GM23338 (cell line): ENCODE data around the gene MCM3AP.

Experiments used
- CREB1 ChIP-seq: fragments of 250-450 bp; sonication (Bioruptor Pico); IDR thresholded peaks from 2 replicates; pipeline ENCODE4 v1.5.0; 2020; ENCODE audit warnings: low read depth, mild to moderate bottlenecking, moderate library complexity
- EZH2 ChIP-seq: fragments of 200-600 bp; sonication (generic); IDR thresholded peaks from one replicate; pipeline ENCODE4 v1.8.0; 2017; ENCODE audit warnings: antibody characterized with exemption, mild to moderate bottlenecking, low read depth; ENCODE audit not compliant: unreplicated experiment
- EZH2phosphoT487 ChIP-seq: fragments of 200-600 bp; sonication (generic); IDR thresholded peaks from one replicate; pipeline ENCODE4 v1.8.1; 2018; ENCODE audit warnings: antibody characterized with exemption; ENCODE audit not compliant: unreplicated experiment
- JUNB ChIP-seq: IDR thresholded peaks from one replicate; pipeline ENCODE4 v1.6.1; 2016; ENCODE audit warnings: antibody characterized with exemption; ENCODE audit not compliant: unreplicated experiment
- NANOG ChIP-seq: IDR thresholded peaks from 2 replicates; pipeline ENCODE4 v1.6.1; 2016; ENCODE audit warnings: antibody characterized with exemption, borderline replicate concordance
- POLR2AphosphoS5 ChIP-seq: IDR thresholded peaks from 2 replicates; pipeline ENCODE4 v1.6.1; 2016; ENCODE audit warnings: antibody characterized with exemption, low read depth
- STAT1 ChIP-seq: IDR thresholded peaks from one replicate; pipeline ENCODE4 v1.6.1; 2016; ENCODE audit warnings: antibody characterized with exemption; ENCODE audit not compliant: unreplicated experiment
- ZNF114 ChIP-seq: fragments of 250-450 bp; sonication (Bioruptor Pico); IDR thresholded peaks from 2 replicates; pipeline ENCODE4 v1.5.0; 2020; ENCODE audit warnings: mild to moderate bottlenecking, moderate library complexity
- ZNF331 ChIP-seq: fragments of 250-450 bp; sonication (Bioruptor Pico); IDR thresholded peaks from 2 replicates; pipeline ENCODE4 v1.5.0; 2020; ENCODE audit warnings: low read depth, mild to moderate bottlenecking, moderate library complexity
- TF ChIP-seq, protein P1 (sequence below), 2 experiments: fragments of 200-600 bp in 1 of 2; sonication (generic) in 1 of 2; conservative IDR thresholded peaks; 2 replicates each; pipeline versions ENCODE4 v1.5.1 to v1.6.1; 2016 to 2017; ENCODE audit warnings: antibody characterized with exemption in 2 of 2, low read depth in 2 of 2, mild to moderate bottlenecking in 2 of 2, moderate library complexity in 1 of 2
- TF ChIP-seq, protein P2 (sequence below): IDR thresholded peaks from one replicate; pipeline ENCODE4 v1.6.1; 2018; ENCODE audit warnings: antibody characterized with exemption; ENCODE audit not compliant: unreplicated experiment
- TF ChIP-seq, protein P3 (sequence below): IDR thresholded peaks from 2 replicates; pipeline ENCODE4 v1.6.1; 2016; ENCODE audit warnings: antibody characterized with exemption

DNA sequence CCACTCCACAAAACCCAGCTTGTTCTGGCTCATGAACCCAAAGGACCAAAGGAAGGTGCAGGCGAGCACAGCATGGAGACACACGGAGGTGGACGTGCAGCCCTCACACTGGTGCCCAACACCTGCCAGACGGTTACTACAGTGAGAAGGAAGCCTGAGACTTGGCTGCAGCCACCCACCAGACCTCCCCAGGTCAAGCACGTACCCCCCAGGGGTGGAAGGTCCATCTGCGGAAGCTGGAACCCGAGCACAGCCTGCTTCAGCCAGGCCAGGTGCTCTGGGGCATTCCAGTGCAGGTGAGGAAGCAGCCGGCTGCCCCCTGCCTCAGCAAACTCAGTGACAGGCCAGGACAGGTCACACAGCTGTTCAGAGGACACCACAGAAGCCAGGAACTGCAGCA is 40.8 kb downstream of the MCM3AP start:
- TF ChIP-seq, protein P1, sequence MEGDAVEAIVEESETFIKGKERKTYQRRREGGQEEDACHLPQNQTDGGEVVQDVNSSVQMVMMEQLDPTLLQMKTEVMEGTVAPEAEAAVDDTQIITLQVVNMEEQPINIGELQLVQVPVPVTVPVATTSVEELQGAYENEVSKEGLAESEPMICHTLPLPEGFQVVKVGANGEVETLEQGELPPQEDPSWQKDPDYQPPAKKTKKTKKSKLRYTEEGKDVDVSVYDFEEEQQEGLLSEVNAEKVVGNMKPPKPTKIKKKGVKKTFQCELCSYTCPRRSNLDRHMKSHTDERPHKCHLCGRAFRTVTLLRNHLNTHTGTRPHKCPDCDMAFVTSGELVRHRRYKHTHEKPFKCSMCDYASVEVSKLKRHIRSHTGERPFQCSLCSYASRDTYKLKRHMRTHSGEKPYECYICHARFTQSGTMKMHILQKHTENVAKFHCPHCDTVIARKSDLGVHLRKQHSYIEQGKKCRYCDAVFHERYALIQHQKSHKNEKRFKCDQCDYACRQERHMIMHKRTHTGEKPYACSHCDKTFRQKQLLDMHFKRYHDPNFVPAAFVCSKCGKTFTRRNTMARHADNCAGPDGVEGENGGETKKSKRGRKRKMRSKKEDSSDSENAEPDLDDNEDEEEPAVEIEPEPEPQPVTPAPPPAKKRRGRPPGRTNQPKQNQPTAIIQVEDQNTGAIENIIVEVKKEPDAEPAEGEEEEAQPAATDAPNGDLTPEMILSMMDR (conservative IDR thresholded peaks at IDR 0.05; ENCODE audit: low read depth in 2 of 2), result no peak
- TF ChIP-seq NANOG, result no peak
- no peak for TF ChIP-seq EZH2
- no peak for TF ChIP-seq POLR2AphosphoS5
- TF ChIP-seq JUNB, result no peak
- no peak for TF ChIP-seq ZNF331 (CRISPR knock-in tag)
- TF ChIP-seq, protein P2, sequence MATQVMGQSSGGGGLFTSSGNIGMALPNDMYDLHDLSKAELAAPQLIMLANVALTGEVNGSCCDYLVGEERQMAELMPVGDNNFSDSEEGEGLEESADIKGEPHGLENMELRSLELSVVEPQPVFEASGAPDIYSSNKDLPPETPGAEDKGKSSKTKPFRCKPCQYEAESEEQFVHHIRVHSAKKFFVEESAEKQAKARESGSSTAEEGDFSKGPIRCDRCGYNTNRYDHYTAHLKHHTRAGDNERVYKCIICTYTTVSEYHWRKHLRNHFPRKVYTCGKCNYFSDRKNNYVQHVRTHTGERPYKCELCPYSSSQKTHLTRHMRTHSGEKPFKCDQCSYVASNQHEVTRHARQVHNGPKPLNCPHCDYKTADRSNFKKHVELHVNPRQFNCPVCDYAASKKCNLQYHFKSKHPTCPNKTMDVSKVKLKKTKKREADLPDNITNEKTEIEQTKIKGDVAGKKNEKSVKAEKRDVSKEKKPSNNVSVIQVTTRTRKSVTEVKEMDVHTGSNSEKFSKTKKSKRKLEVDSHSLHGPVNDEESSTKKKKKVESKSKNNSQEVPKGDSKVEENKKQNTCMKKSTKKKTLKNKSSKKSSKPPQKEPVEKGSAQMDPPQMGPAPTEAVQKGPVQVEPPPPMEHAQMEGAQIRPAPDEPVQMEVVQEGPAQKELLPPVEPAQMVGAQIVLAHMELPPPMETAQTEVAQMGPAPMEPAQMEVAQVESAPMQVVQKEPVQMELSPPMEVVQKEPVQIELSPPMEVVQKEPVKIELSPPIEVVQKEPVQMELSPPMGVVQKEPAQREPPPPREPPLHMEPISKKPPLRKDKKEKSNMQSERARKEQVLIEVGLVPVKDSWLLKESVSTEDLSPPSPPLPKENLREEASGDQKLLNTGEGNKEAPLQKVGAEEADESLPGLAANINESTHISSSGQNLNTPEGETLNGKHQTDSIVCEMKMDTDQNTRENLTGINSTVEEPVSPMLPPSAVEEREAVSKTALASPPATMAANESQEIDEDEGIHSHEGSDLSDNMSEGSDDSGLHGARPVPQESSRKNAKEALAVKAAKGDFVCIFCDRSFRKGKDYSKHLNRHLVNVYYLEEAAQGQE, result no peak
- no peak for TF ChIP-seq EZH2phosphoT487
- TF ChIP-seq, protein P3, sequence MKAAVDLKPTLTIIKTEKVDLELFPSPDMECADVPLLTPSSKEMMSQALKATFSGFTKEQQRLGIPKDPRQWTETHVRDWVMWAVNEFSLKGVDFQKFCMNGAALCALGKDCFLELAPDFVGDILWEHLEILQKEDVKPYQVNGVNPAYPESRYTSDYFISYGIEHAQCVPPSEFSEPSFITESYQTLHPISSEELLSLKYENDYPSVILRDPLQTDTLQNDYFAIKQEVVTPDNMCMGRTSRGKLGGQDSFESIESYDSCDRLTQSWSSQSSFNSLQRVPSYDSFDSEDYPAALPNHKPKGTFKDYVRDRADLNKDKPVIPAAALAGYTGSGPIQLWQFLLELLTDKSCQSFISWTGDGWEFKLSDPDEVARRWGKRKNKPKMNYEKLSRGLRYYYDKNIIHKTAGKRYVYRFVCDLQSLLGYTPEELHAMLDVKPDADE, result no peak
- TF ChIP-seq CREB1 (CRISPR knock-in tag), result no peak
- TF ChIP-seq STAT1, result no peak
- no peak for TF ChIP-seq ZNF114
